ENCODE data around the gene OGA.

DNA sequence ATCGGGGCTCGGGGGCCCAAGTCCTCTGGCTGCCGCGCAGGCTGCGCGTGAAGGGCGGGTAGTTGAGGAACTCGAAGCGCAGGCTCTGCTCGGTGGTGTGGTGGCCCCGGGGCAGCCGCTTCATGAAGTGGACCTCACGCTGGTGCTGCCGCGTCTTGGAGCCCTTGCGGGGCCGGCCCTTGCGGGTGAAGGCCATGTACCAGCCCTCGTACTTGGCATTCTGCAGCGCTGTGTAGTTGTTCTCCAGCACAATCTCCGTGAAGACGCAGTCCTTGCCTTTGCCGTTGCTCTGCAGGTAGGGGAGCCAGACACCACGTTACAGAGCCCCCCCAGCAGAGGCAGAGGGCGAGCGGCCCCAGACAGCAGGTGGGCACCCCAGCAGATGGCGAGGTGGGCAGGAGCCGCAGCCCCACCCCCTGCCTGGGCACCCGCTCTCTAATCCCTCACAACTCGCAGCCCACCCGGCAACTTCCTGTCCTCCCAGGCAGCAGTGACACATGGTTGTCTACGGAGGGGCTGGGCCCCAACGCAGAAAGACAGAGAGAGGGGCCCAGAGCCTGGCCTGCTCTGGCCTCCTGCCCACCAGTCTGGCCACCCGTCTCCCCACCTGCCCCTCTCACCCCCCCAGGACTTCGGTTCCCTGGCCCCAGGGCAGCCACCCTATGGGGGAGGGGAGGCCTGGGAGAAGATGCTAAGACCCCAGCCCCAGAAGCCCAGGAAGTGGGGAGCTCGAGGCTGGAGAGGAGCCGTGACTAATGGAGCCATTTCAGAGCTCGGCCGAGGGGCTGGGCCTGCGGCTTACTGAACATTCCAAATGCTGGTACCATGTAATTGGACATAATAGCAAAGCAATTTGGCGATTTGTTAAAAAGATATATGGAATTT is 47.7 kb downstream of the OGA start:
- TF ChIP-seq RAD21 (IDR thresholded peaks at IDR 0.05 in 1 of 2, conservative IDR thresholded peaks at IDR 0.05 in 1 of 2; ENCODE audit: low read depth in 2 of 2, low read length in 2 of 2) (no peak), ASH2L (IDR thresholded peaks at IDR 0.05; ENCODE audit: low read length) (no peak), YY1 (IDR thresholded peaks at IDR 0.05; ENCODE audit: low read depth, low read length) (no peak), ZNF274 (IDR thresholded peaks at IDR 0.05; ENCODE audit: borderline replicate concordance, extremely low read depth, low read length) (no peak), RFX5 (IDR thresholded peaks at IDR 0.05; ENCODE audit: borderline replicate concordance, low read depth, low read length) (no peak), POLR2A (IDR thresholded peaks at IDR 0.05; ENCODE audit: control extremely low read depth in 1 of 2, low read depth in 2 of 2, low read length in 2 of 2) (no peak), SRF (IDR thresholded peaks at IDR 0.05; ENCODE audit: low read depth, low read length) (no peak), POLR2AphosphoS5 (IDR thresholded peaks at IDR 0.05; ENCODE audit: low read depth, low read length) (no peak), EZH2 (IDR thresholded peaks at IDR 0.05; ENCODE audit: low read depth, low read length, severe bottlenecking) (no peak), HDAC2 (IDR thresholded peaks at IDR 0.05; ENCODE audit: borderline replicate concordance in 1 of 2, low read depth in 2 of 2, low read length in 2 of 2) (no peak)
- TF ChIP-seq, protein P1, sequence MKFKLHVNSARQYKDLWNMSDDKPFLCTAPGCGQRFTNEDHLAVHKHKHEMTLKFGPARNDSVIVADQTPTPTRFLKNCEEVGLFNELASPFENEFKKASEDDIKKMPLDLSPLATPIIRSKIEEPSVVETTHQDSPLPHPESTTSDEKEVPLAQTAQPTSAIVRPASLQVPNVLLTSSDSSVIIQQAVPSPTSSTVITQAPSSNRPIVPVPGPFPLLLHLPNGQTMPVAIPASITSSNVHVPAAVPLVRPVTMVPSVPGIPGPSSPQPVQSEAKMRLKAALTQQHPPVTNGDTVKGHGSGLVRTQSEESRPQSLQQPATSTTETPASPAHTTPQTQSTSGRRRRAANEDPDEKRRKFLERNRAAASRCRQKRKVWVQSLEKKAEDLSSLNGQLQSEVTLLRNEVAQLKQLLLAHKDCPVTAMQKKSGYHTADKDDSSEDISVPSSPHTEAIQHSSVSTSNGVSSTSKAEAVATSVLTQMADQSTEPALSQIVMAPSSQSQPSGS (IDR thresholded peaks at IDR 0.05; ENCODE audit: low read length), result no peak
- TF ChIP-seq, protein P2, sequence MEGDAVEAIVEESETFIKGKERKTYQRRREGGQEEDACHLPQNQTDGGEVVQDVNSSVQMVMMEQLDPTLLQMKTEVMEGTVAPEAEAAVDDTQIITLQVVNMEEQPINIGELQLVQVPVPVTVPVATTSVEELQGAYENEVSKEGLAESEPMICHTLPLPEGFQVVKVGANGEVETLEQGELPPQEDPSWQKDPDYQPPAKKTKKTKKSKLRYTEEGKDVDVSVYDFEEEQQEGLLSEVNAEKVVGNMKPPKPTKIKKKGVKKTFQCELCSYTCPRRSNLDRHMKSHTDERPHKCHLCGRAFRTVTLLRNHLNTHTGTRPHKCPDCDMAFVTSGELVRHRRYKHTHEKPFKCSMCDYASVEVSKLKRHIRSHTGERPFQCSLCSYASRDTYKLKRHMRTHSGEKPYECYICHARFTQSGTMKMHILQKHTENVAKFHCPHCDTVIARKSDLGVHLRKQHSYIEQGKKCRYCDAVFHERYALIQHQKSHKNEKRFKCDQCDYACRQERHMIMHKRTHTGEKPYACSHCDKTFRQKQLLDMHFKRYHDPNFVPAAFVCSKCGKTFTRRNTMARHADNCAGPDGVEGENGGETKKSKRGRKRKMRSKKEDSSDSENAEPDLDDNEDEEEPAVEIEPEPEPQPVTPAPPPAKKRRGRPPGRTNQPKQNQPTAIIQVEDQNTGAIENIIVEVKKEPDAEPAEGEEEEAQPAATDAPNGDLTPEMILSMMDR (IDR thresholded peaks at IDR 0.05; ENCODE audit: control extremely low read depth in 1 of 3, insufficient read depth in 1 of 3, low read depth in 1 of 3, low read length in 3 of 3), result no peak
- TF ChIP-seq, protein P3, sequence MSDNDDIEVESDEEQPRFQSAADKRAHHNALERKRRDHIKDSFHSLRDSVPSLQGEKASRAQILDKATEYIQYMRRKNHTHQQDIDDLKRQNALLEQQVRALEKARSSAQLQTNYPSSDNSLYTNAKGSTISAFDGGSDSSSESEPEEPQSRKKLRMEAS (IDR thresholded peaks at IDR 0.05), result no peak

All from H1 (cell line).